Iris pigment epithelial cell (primary cell): Measurements from ENCODE around the gene S100A3.

Experiments used
- DNase-seq: peaks from one replicate; pipeline ENCODE4 v3.0.0-alpha.2; 2011; ENCODE audit warnings: low read depth

The S100A3 gene

DNA sequence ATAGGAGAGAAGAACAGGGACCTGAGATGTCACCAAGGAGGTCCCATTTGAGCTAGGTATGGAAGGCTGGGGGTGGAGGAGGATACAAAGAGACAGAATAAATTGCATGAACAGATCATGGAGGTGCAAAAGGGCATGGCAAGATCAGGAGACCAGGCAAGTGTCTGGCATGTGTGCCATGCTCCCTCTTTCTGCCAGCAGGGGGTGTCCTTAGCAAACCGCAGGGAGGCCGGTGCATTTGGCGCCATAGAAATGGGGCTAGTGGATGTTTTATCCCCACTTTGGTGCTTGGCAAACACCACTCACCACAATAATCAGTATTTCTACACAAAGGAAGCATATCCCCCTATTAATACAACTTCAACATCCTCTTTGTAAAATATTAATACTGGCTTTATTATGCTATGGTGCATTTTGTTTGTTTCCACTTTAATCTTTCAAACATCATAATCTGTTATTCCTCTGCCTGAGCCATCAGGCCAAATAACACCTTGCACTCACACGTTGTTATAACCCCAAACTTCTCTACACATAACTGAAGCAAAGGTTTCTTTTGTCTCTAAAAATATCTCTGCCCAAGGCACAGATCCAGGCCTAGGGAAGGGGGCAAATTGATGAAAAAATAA is 39.2 kb downstream of the S100A3 start:
- peak; percentile 34 for DNase-seq

- no peak for DNase-seq
Measured at GRCh38 chr1:153509036-153509435, 40.0 kb downstream of the S100A3 start.

GRCh38 chr1:153507926-153508583 is 41.0 kb downstream of the S100A3 start:
- DNase-seq = no peak

- peak; percentile 88 for DNase-seq
Measured at GRCh38 chr1:153506831-153507413, 42.1 kb downstream of the S100A3 start.

- no peak for DNase-seq
Measured at GRCh38 chr1:153506386-153506785, 42.7 kb downstream of the S100A3 start.

- no peak for DNase-seq
Measured at GRCh38 chr1:153505576-153505975, 43.5 kb downstream of the S100A3 start.

DNA sequence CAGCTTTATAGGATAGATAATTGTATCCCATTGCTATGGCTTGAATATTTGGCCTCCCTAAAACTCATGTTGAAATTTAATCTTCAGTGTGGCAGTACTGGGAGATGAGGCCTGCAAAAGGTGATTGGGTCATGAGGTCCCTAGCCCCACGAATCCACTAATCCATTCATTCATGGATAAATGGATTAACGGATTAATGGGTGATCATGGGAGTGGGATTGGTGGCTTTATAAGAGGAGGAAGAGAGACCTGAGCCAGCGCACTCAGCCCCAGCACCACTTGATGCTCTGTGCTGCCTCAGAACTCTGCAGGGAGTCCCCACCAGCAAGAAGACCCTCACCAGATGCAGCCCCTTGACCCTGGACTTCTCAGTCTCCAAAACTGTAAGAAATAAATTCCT is 45.3 kb downstream of the S100A3 start:
- no peak for DNase-seq

GRCh38 chr1:153498746-153499145 is 50.3 kb downstream of the S100A3 start:
- DNase-seq = no peak
